Right lobe of liver (tissue), 6 donors: ENCODE measurements around the gene FAM180A. TPM values are rescaled to one million over a fixed set of nuclear protein-coding genes. Genes with fewer than 3 reads are reported as not detected.

ENCODE experiments used
- ATAC-seq, 4 donors: fragments of 200-7000 bp; cut with Tn5 transposase; one replicate each; pipeline ENCODE4 v1.9.1; 2020; ENCODE audit warnings: mild to moderate bottlenecking in 4 of 4, moderate library complexity in 4 of 4
- DNase-seq, 3 donors: peaks; one replicate each; pipeline ENCODE4 v3.0.0-alpha.2; 2020
- H3K27ac ChIP-seq, 3 donors: fragments of 200-600 bp; one replicate each; pipeline ENCODE4 v1.8.0; 2022
- H3K27me3 ChIP-seq, 2 donors: fragments of 200-600 bp; one replicate each; pipeline ENCODE4 v1.8.0; 2022
- H3K36me3 ChIP-seq, 4 donors: fragments of 200-600 bp; sonication (generic) in 1 of 4; one replicate each; pipeline versions ENCODE4 v1.5.1 to v1.8.0; 2017 to 2022; ENCODE audit warnings: control low read depth in 1 of 4
- H3K4me1 ChIP-seq, 4 donors: fragments of 200-600 bp; sonication (generic) in 1 of 4; one replicate each; pipeline versions ENCODE4 v1.5.1 to v1.8.0; 2017 to 2022; ENCODE audit warnings: control low read depth in 1 of 4
- H3K4me3 ChIP-seq, 3 donors: fragments of 200-600 bp; one replicate each; pipeline ENCODE4 v1.8.0; 2022
- H3K9me3 ChIP-seq, 4 donors: fragments of 200-600 bp; sonication (generic) in 1 of 4; one replicate each; pipeline versions ENCODE4 v1.5.1 to v1.8.0; 2017 to 2022; ENCODE audit warnings: control low read depth in 1 of 4
- CTCF ChIP-seq, 4 donors: fragments of 200-600 bp in 3 of 4; fragments of 450-650 bp in 1 of 4; IDR thresholded peaks; one replicate each; pipeline versions ENCODE4 v1.5.1 to v1.8.0; 2016 to 2022; ENCODE audit warnings: antibody characterized with exemption in 4 of 4, mild to moderate bottlenecking in 2 of 4
- POLR2A ChIP-seq: fragments of 450-650 bp; IDR thresholded peaks from one replicate; pipeline ENCODE4 v1.6.1; 2017; ENCODE audit warnings: antibody characterized with exemption, mild to moderate bottlenecking
- WGBS: methylation state at CpG from one replicate; pipeline ENCODE4 v1.1.6; 2018; ENCODE audit warnings: low coverage, low lambda C conversion rate; ENCODE audit not compliant: insufficient coverage; ENCODE audit errors: missing lambda C conversion rate; 5-methylcytosine and 5-hydroxymethylcytosine counted together
- intact Hi-C, 2 donors: fragments of 100-400 bp; cut with DNase I; formaldehyde crosslinking; loops; one replicate each; pipeline versions ENCODE4 v1.11.2 to v1.14.1; 2022
- total RNA-seq, 6 experiments: library from RNA; depleted of rRNA in 2 of 6; stranded (reverse); fragments of >200 nt in 2 of 6; fragmentation: NEBNext Ultra II Directional in 3 of 6; extraction: Animal tissue kit (Norgen Biotek cat#: 25700) in 3 of 6; gene quantifications; one replicate each; pipeline versions ENCODE4 v1.1.0 to v1.2.4, GENCODE V29; 2016 to 2023
- donor health status: DM: no; HTN: yes; CAD: no.
- donor health status: DM: no; HTN: no; CAD: no.
- donor health status: DM: no; HTN: no; CAD: no.
- donor health status: DM: no; HTN: yes; CAD: no.
- donor health status: DM: no; HTN: yes; CAD: no.

The FAM180A gene
- total RNA-seq, 6 experiments from 2014 or later: 2.8 to 14.9 (median 6.4) TPM

DNA sequence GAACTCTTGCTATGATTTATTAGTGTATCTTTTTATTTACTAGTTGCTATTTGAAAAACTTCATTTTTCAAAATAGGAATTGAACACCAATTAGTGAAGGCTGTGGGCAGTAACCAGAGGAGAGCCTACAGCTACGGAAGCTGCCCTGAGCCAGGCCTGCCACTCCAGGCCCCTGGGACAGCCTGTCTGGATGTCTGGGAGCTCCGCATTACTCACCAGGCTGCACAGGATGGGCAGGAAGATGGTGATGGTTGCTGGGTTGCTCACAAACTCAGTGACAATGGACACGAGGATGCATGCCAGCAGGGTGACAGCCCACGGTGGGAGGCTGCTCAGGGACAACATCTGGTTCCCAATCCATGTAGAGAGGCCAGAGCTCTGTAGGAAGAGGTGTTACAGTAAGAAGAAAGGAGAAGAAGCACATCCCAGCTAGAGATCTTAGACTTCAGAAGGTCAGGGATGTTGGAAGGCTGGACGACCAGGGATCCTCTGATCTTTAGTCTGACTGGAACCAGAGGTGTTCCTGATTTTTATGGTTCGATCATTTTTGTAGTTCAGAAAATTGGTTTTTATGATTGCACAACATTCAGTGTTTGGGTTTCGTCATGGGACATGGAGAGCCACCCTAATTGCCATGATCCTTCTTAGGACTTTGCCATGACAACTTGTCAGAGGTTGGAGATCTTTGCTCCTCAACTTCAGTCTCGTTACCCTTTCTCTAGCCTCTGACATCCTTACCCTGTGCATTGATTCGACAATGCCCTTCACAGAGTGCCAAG is 63.1 kb downstream of the FAM180A start:
- H3K4me1 ChIP-seq: no peaks in the 10 kb centered on the region
- H3K36me3 ChIP-seq: no peaks in the 10 kb centered on the region
- ATAC-seq (no peak), DNase-seq (no peak)
- intact Hi-C loops: no loop called here
- H3K27me3 ChIP-seq: no peaks in the 10 kb centered on the region
- WGBS: 86% methylated on average over 7 of the region's 9 CpGs
- no peak overlapping the region for H3K4me3 ChIP-seq
- H3K9me3 ChIP-seq: no peaks in the 10 kb centered on the region
- TF ChIP-seq POLR2A (no peak), CTCF (IDR thresholded peaks at IDR 0.05) (no peak)
- H3K27ac ChIP-seq: no peak overlapping the region

DNA sequence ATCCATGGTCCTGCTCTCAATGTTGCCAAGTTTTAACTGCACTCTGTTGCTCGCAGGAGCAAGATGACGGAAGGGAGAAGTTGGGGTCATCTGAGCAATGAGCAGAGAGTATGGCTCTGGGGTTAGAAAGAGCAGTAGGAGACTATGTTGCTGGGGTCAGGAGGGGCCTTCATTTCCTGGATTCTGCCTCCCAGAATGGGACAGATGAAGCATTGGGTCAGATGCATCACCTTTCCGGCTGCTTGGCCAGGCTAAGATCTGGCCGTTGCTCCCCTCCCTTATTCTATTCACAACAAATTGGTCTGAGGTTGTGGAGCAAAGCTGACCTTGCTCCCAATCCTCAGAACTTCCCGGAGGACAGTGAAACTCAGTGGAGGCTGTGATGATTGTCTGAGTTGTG is 63.9 kb downstream of the FAM180A start:
- intact Hi-C loops: no loop called here
- TF ChIP-seq CTCF (IDR thresholded peaks at IDR 0.05) (no peak), POLR2A (no peak)
- no peaks in the 10 kb centered on the region for H3K4me1 ChIP-seq
- ATAC-seq: peak in 3 of 4 donors; percentile 19 to 80 (median 61)
- no peaks in the 10 kb centered on the region for H3K27me3 ChIP-seq
- no peak for DNase-seq
- 56% methylated on average over 4 of the region's 5 CpGs for WGBS
- no peak overlapping the region for H3K27ac ChIP-seq
- H3K4me3 ChIP-seq: no peak overlapping the region
- no peaks in the 10 kb centered on the region for H3K9me3 ChIP-seq
- no peaks in the 10 kb centered on the region for H3K36me3 ChIP-seq

GRCh38 chr7:135684136-135684535 is 64.5 kb downstream of the FAM180A start:
- intact Hi-C loops: no loop called here
- no peak for TF ChIP-seq POLR2A
- no peak for TF ChIP-seq CTCF (IDR thresholded peaks at IDR 0.05)
- 44% methylated on average over 2 of the region's 3 CpGs for WGBS

GRCh38 chr7:135683609-135684008 is 65.0 kb downstream of the FAM180A start:
- ATAC-seq (no peak), DNase-seq (no peak)
- peaks cover 0 to 3% (median under 1%) of the 10 kb centered on the region in 4 donors for H3K4me1 ChIP-seq
- H3K4me3 ChIP-seq: no peak overlapping the region
- H3K27me3 ChIP-seq: no peaks in the 10 kb centered on the region
- intact Hi-C loops: no loop called here
- WGBS: 80% methylated on average over 2 of the region's 3 CpGs
- no peaks in the 10 kb centered on the region for H3K36me3 ChIP-seq
- no peaks in the 10 kb centered on the region for H3K9me3 ChIP-seq
- no peak overlapping the region for H3K27ac ChIP-seq
- TF ChIP-seq POLR2A (no peak), CTCF (IDR thresholded peaks at IDR 0.05) (no peak)

More at GRCh38 chr7:135684136-135684535, 64.5 kb downstream of the FAM180A start:
- H3K4me1 ChIP-seq: no peaks in the 10 kb centered on the region
- no peak overlapping the region for H3K27ac ChIP-seq
- no peak for DNase-seq
- H3K4me3 ChIP-seq: no peak overlapping the region
- no peaks in the 10 kb centered on the region for H3K9me3 ChIP-seq
- no peaks in the 10 kb centered on the region for H3K27me3 ChIP-seq
- peak in 3 of 4 donors; percentile 32 to 46 (median 43) for ATAC-seq
- no peaks in the 10 kb centered on the region for H3K36me3 ChIP-seq
